HCT116 (cell line): ENCODE measurements around the gene GTF3C5. TPM values are rescaled to one million over a fixed set of nuclear protein-coding genes. Genes with fewer than 3 reads are reported as not detected.

ENCODE experiments used
- ATAC-seq: fragments of 200-7000 bp; cut with Tn5 transposase; 2 replicates; pipeline ENCODE4 v1.9.1; 2020; ENCODE audit warnings: mild to moderate bottlenecking, moderate library complexity
- BruUV-seq: library from RNA; stranded (reverse); fragments of 400-500 nt; replicated peaks from 2 replicates; lab custom pipeline; 2021; lab: Mats Ljungman, UMichigan
- CTCF ChIA-PET: fragments of 300-600 bp; sonication (Branson Sonifier 250); formaldehyde crosslinking; loops from one replicate; lab custom pipeline; 2021; ENCODE audit warnings: antibody characterized with exemption; lab: Charles Lee
- POLR2A ChIA-PET: fragments of 300-600, 350-600 bp; sonication (Branson Sonifier 250); formaldehyde crosslinking; loops from one replicate; lab custom pipeline; 2021; ENCODE audit warnings: antibody characterized with exemption; lab: Charles Lee
- RAD21 ChIA-PET, 2 experiments: fragments of 300-600 bp; sonication (Branson Sonifier 250); formaldehyde crosslinking; loops; one replicate each; lab custom pipeline; 2023; ENCODE audit warnings: low total read pairs in 2 of 2; ENCODE audit not compliant: uncharacterized antibody in 2 of 2, unreplicated experiment in 2 of 2, low non-redundant PET in 1 of 2; lab: Charles Lee
- DNase-seq: peaks from one replicate; pipeline ENCODE4 v3.0.0-alpha.2; 2010; ENCODE audit warnings: low read depth, low spot score
- H2AFZ ChIP-seq: fragments of 200-600 bp; shearing (Covaris generic), sonication (generic); 2 replicates; pipeline ENCODE4 v1.6.1; 2017; ENCODE audit warnings: low read depth, mixed run types, mixed read lengths, antibody characterized with exemption, low read length; ENCODE audit not compliant: poor library complexity, severe bottlenecking
- H3K27ac ChIP-seq: 2 replicates; pipeline ENCODE4 v1.5.1; 2012; ENCODE audit warnings: low read depth, low read length
- H3K27me3 ChIP-seq: fragments of 200-600 bp; sonication (generic); 2 replicates; pipeline ENCODE4 v1.6.1; 2016; ENCODE audit warnings: mixed run types, low read length, mixed read lengths; ENCODE audit not compliant: insufficient read depth
- H3K36me3 ChIP-seq, 2 experiments: fragments of 200-500 bp in 1 of 2; fragments of 200-600 bp in 1 of 2; sonication (Bioruptor generic) in 1 of 2; sonication (generic) in 1 of 2; 2 replicates each; pipeline versions ENCODE4 v1.5.1 to v1.6.1; 2014 to 2016; ENCODE audit warnings: low read length in 2 of 2, inconsistent platforms in 1 of 2, mixed read lengths in 1 of 2, mixed run types in 1 of 2; ENCODE audit not compliant: insufficient read depth in 2 of 2, control insufficient read depth in 1 of 2
- H3K4me1 ChIP-seq, 2 experiments: fragments of 200-600 bp in 1 of 2; sonication (generic) in 1 of 2; 2 replicates each; pipeline versions ENCODE4 v1.5.1 to v1.6.1; 2012 to 2017; ENCODE audit warnings: low read length in 2 of 2, inconsistent platforms in 1 of 2, mild to moderate bottlenecking in 1 of 2, mixed read lengths in 1 of 2, mixed run types in 1 of 2, moderate library complexity in 1 of 2; ENCODE audit not compliant: insufficient read depth in 2 of 2, control insufficient read depth in 1 of 2
- H3K4me2 ChIP-seq: fragments of 200-600 bp; sonication (generic); 2 replicates; pipeline ENCODE4 v1.6.1; 2017; ENCODE audit warnings: mixed run types, low read length, mixed read lengths
- H3K4me3 ChIP-seq, 2 experiments: fragments of 200-600 bp in 1 of 2; sonication (generic) in 1 of 2; replicated peaks in 1 of 2; 2 replicates each; pipeline ENCODE4 v1.5.1; 2011 to 2016; ENCODE audit warnings: low read length in 2 of 2, control low read depth in 1 of 2, low read depth in 1 of 2, mild to moderate bottlenecking in 1 of 2, mixed read lengths in 1 of 2, mixed run types in 1 of 2
- H3K79me2 ChIP-seq: fragments of 200-600 bp; sonication (generic); 2 replicates; pipeline ENCODE4 v1.6.1; 2017; ENCODE audit warnings: mild to moderate bottlenecking, mixed run types, low read length, moderate library complexity, mixed read lengths; ENCODE audit not compliant: insufficient read depth
- H3K9ac ChIP-seq: fragments of 200-600 bp; sonication (generic); 2 replicates; pipeline ENCODE4 v1.6.1; 2016; ENCODE audit warnings: low read length, mixed read lengths
- H3K9me2 ChIP-seq: fragments of 200-600 bp; sonication (generic), shearing (Covaris generic); 2 replicates; pipeline ENCODE4 v1.6.1; 2017; ENCODE audit warnings: mixed run types, mild to moderate bottlenecking, moderate library complexity; ENCODE audit not compliant: insufficient read depth
- H3K9me3 ChIP-seq, 2 experiments: fragments of 200-500 bp in 1 of 2; fragments of 200-600 bp in 1 of 2; sonication (Bioruptor generic) in 1 of 2; sonication (generic) in 1 of 2; 2 replicates each; pipeline ENCODE4 v1.6.1; 2014 to 2017; ENCODE audit warnings: low read length in 2 of 2, mixed read lengths in 2 of 2, inconsistent platforms in 1 of 2, low read depth in 1 of 2, mild to moderate bottlenecking in 1 of 2, mixed run types in 1 of 2, moderate library complexity in 1 of 2; ENCODE audit not compliant: control insufficient read depth in 1 of 2, insufficient read depth in 1 of 2
- H4K20me1 ChIP-seq: fragments of 200-600 bp; sonication (generic), shearing (Covaris generic); 2 replicates; pipeline ENCODE4 v1.6.1; 2017; ENCODE audit warnings: mixed run types, mild to moderate bottlenecking, moderate library complexity; ENCODE audit not compliant: insufficient read depth
- ELF1 ChIP-seq: IDR thresholded peaks from 2 replicates; pipeline ENCODE4 v1.6.1; 2012; ENCODE audit warnings: low read depth, borderline replicate concordance
- EZH2 ChIP-seq: fragments of 200-600 bp; sonication (generic); IDR thresholded peaks from 2 replicates; pipeline ENCODE4 v1.6.1; 2017; ENCODE audit warnings: antibody characterized with exemption, mixed run types
- EZH2phosphoT487 ChIP-seq: fragments of 200-600 bp; IDR thresholded peaks from 2 replicates; pipeline ENCODE4 v1.6.1; 2018; ENCODE audit warnings: antibody characterized with exemption, borderline replicate concordance
- JUND ChIP-seq: IDR thresholded peaks from 2 replicates; pipeline ENCODE4 v1.6.1; 2012
- POLR2A ChIP-seq: IDR thresholded peaks from 2 replicates; pipeline ENCODE4 v1.7.0; 2011; ENCODE audit warnings: borderline replicate concordance; ENCODE audit not compliant: insufficient read depth, insufficient read length; ENCODE audit errors: extremely low read depth
- RAD21 ChIP-seq: IDR thresholded peaks from 2 replicates; pipeline ENCODE4 v1.6.1; 2012; ENCODE audit warnings: low read depth, mild to moderate bottlenecking
- SIN3A ChIP-seq: IDR thresholded peaks from 2 replicates; pipeline ENCODE4 v1.6.1; 2012; ENCODE audit warnings: low read depth
- SRF ChIP-seq: IDR thresholded peaks from 2 replicates; pipeline ENCODE4 v1.6.1; 2012; ENCODE audit warnings: low read depth
- TCF7L2 ChIP-seq: IDR thresholded peaks from 2 replicates; pipeline ENCODE4 v1.7.0; 2011; ENCODE audit warnings: borderline replicate concordance, inconsistent platforms; ENCODE audit not compliant: insufficient read depth, insufficient read length; ENCODE audit errors: extremely low read depth
- YY1 ChIP-seq: IDR thresholded peaks from 2 replicates; pipeline ENCODE4 v1.6.1; 2011; ENCODE audit warnings: low read length, low read depth, moderate library complexity, mild to moderate bottlenecking; ENCODE audit not compliant: insufficient replicate concordance; ENCODE audit errors: extremely low read depth
- ZFX ChIP-seq: fragments of 450-650 bp; IDR thresholded peaks from 2 replicates; pipeline ENCODE4 v1.6.1; 2017
- ZNF274 ChIP-seq: fragments of 200-500 bp; sonication (Bioruptor generic); IDR thresholded peaks from 2 replicates; pipeline ENCODE4 v1.6.1; 2014; ENCODE audit warnings: mild to moderate bottlenecking, low read depth, low read length, inconsistent platforms
- intact Hi-C: fragments of 100-400 bp; cut with micrococcal nuclease; formaldehyde crosslinking; loops from 2 replicates; pipeline ENCODE4 v1.10.0; 2022
- total RNA-seq: library from RNA; stranded (reverse); gene quantifications from one replicate; pipeline ENCODE4 v1.2.1, GENCODE V29; 2021; ENCODE audit not compliant: unreplicated experiment
- TF ChIP-seq, protein P1 (sequence below): IDR thresholded peaks from 2 replicates; pipeline ENCODE4 v1.6.1; 2012
- TF ChIP-seq, protein P2 (sequence below): IDR thresholded peaks from 2 replicates; pipeline ENCODE4 v1.6.1; 2012; ENCODE audit warnings: low read depth
- TF ChIP-seq, protein P3 (sequence below), 3 experiments: fragments of 200-600 bp in 1 of 3; sonication (generic) in 1 of 3; IDR thresholded peaks in 2 of 3; conservative IDR thresholded peaks in 1 of 3; 2 replicates each; pipeline ENCODE4 v1.5.1; 2012 to 2017; ENCODE audit warnings: low read depth in 2 of 3, low read length in 2 of 3, antibody characterized with exemption in 1 of 3, borderline replicate concordance in 1 of 3, control low read depth in 1 of 3, mild to moderate bottlenecking in 1 of 3, mixed read lengths in 1 of 3, mixed run types in 1 of 3, moderate library complexity in 1 of 3; ENCODE audit not compliant: insufficient read depth in 1 of 3

GTF3C5 gene
- total RNA-seq, 1 experiment from 2014 or later, result 95.1 TPM

DNA sequence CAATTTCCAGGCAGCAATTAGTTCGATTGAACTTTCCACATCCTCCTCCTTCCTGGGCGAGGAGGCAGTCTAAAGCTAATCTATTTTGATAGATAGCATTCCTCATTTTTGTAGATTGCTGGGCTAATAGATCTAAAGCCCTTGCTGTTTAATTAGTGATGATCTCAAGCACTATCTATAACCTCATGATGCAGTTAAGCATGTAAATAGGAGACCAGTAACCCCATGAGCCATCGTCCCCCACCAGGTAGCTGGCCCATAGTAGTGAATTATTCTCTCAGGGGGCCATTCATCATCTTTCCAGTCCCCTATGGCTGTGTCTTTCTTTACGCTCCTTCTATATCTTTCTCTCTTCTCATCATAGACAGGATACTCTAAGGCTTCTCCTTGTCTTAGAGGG lies 45.9 kb downstream of the GTF3C5 start:
- no peak overlapping the region for H3K27ac ChIP-seq
- no peaks in the 10 kb centered on the region for H4K20me1 ChIP-seq
- no peaks in the 10 kb centered on the region for H3K9me2 ChIP-seq
- no peak overlapping the region for H2AFZ ChIP-seq
- no peak overlapping the region for H3K4me2 ChIP-seq
- no peaks in the 10 kb centered on the region for H3K36me3 ChIP-seq
- intact Hi-C loops, result no loop called here
- TF ChIP-seq SRF (no peak), JUND (no peak), ZNF274 (no peak), POLR2A (no peak), RAD21 (no peak), EZH2phosphoT487 (no peak), TCF7L2 (no peak), SIN3A (no peak), ELF1 (no peak), EZH2 (no peak), ZFX (no peak), YY1 (no peak)
- TF ChIP-seq, protein P1, sequence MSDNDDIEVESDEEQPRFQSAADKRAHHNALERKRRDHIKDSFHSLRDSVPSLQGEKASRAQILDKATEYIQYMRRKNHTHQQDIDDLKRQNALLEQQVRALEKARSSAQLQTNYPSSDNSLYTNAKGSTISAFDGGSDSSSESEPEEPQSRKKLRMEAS, result no peak
- TF ChIP-seq, protein P2, sequence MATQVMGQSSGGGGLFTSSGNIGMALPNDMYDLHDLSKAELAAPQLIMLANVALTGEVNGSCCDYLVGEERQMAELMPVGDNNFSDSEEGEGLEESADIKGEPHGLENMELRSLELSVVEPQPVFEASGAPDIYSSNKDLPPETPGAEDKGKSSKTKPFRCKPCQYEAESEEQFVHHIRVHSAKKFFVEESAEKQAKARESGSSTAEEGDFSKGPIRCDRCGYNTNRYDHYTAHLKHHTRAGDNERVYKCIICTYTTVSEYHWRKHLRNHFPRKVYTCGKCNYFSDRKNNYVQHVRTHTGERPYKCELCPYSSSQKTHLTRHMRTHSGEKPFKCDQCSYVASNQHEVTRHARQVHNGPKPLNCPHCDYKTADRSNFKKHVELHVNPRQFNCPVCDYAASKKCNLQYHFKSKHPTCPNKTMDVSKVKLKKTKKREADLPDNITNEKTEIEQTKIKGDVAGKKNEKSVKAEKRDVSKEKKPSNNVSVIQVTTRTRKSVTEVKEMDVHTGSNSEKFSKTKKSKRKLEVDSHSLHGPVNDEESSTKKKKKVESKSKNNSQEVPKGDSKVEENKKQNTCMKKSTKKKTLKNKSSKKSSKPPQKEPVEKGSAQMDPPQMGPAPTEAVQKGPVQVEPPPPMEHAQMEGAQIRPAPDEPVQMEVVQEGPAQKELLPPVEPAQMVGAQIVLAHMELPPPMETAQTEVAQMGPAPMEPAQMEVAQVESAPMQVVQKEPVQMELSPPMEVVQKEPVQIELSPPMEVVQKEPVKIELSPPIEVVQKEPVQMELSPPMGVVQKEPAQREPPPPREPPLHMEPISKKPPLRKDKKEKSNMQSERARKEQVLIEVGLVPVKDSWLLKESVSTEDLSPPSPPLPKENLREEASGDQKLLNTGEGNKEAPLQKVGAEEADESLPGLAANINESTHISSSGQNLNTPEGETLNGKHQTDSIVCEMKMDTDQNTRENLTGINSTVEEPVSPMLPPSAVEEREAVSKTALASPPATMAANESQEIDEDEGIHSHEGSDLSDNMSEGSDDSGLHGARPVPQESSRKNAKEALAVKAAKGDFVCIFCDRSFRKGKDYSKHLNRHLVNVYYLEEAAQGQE, result no peak
- TF ChIP-seq, protein P3, sequence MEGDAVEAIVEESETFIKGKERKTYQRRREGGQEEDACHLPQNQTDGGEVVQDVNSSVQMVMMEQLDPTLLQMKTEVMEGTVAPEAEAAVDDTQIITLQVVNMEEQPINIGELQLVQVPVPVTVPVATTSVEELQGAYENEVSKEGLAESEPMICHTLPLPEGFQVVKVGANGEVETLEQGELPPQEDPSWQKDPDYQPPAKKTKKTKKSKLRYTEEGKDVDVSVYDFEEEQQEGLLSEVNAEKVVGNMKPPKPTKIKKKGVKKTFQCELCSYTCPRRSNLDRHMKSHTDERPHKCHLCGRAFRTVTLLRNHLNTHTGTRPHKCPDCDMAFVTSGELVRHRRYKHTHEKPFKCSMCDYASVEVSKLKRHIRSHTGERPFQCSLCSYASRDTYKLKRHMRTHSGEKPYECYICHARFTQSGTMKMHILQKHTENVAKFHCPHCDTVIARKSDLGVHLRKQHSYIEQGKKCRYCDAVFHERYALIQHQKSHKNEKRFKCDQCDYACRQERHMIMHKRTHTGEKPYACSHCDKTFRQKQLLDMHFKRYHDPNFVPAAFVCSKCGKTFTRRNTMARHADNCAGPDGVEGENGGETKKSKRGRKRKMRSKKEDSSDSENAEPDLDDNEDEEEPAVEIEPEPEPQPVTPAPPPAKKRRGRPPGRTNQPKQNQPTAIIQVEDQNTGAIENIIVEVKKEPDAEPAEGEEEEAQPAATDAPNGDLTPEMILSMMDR (IDR thresholded peaks at IDR 0.05 in 2 of 3, conservative IDR thresholded peaks at IDR 0.05 in 1 of 3; ENCODE audit: borderline replicate concordance in 1 of 3, insufficient read depth in 1 of 3, low read depth in 2 of 3, low read length in 2 of 3), result no peak
- H3K4me3 ChIP-seq, result no peak overlapping the region
- ATAC-seq (no peak), DNase-seq (no peak)
- H3K9ac ChIP-seq, result no peak overlapping the region
- no TSS peak for BruUV-seq
- H3K27me3 ChIP-seq, result 0 out of 2 replicates have a peak, but pooled peaks cover 3% of the 10 kb centered on the region
- ChIA-PET CTCF (no interaction called here), POLR2A (no interaction called here), RAD21 (no interaction called here)
- no peaks in the 10 kb centered on the region for H3K79me2 ChIP-seq
- no peaks in the 10 kb centered on the region for H3K4me1 ChIP-seq
- H3K9me3 ChIP-seq, result no peaks in the 10 kb centered on the region
